Loucy (cell line): ENCODE measurements around the gene WDR43.

Source experiments
- H2AFZ ChIP-seq: fragments of 200-600 bp; sonication (generic); 2 replicates; pipeline ENCODE4 v1.6.0; 2016; ENCODE audit warnings: antibody characterized with exemption, mild to moderate bottlenecking, low read length, moderate library complexity
- H3F3A ChIP-seq: fragments of 200-600 bp; 2 replicates; pipeline ENCODE4 v1.6.0; 2016; ENCODE audit warnings: antibody characterized with exemption, low read depth, mild to moderate bottlenecking
- H3K27me3 ChIP-seq: fragments of 200-600 bp; sonication (generic); 2 replicates; pipeline ENCODE4 v1.6.1; 2014; ENCODE audit warnings: low read length, mild to moderate bottlenecking; ENCODE audit not compliant: insufficient read depth, poor library complexity, severe bottlenecking
- H3K36me3 ChIP-seq: fragments of 200-600 bp; sonication (generic); 2 replicates; pipeline ENCODE4 v1.6.1; 2016; ENCODE audit warnings: low read length; ENCODE audit not compliant: insufficient read depth
- H3K4me1 ChIP-seq: fragments of 200-600 bp; sonication (generic); 2 replicates; pipeline ENCODE4 v1.5.1; 2014; ENCODE audit warnings: low read length, mild to moderate bottlenecking; ENCODE audit not compliant: insufficient read depth, poor library complexity, severe bottlenecking
- H3K4me2 ChIP-seq: fragments of 200-600 bp; sonication (generic); 2 replicates; pipeline ENCODE4 v1.6.0; 2014; ENCODE audit warnings: antibody characterized with exemption, low read length, low read depth, mild to moderate bottlenecking; ENCODE audit not compliant: poor library complexity, severe bottlenecking
- H3K4me3 ChIP-seq: fragments of 200-600 bp; sonication (generic); 2 replicates; pipeline ENCODE4 v1.5.1; 2014; ENCODE audit warnings: low read length, mild to moderate bottlenecking, mixed read lengths; ENCODE audit not compliant: poor library complexity, severe bottlenecking
- H3K79me2 ChIP-seq: fragments of 200-600 bp; sonication (generic); 2 replicates; pipeline ENCODE4 v1.6.1; 2014; ENCODE audit warnings: low read length; ENCODE audit not compliant: insufficient read depth
- H3K9ac ChIP-seq: fragments of 200-600 bp; sonication (generic); 2 replicates; pipeline ENCODE4 v1.6.0; 2014; ENCODE audit warnings: mild to moderate bottlenecking, low read depth, low read length, moderate library complexity; ENCODE audit not compliant: poor library complexity, severe bottlenecking
- H3K9me2 ChIP-seq: fragments of 200-600 bp; sonication (generic); replicated peaks from 2 replicates; pipeline ENCODE4 v1.6.1; 2016; ENCODE audit warnings: low read depth, low read length, mixed read lengths
- H3K9me3 ChIP-seq: fragments of 200-600 bp; sonication (generic); 2 replicates; pipeline ENCODE4 v1.6.1; 2014; ENCODE audit warnings: mild to moderate bottlenecking, antibody characterized with exemption, low read length, low read depth; ENCODE audit not compliant: insufficient read depth
- H4K20me1 ChIP-seq: fragments of 200-600 bp; sonication (generic); 2 replicates; pipeline ENCODE4 v1.6.0; 2014; ENCODE audit warnings: antibody characterized with exemption, low read length, mild to moderate bottlenecking; ENCODE audit not compliant: insufficient read depth, poor library complexity, severe bottlenecking
- EZH2phosphoT487 ChIP-seq: fragments of 200-600 bp; IDR thresholded peaks from 2 replicates; pipeline ENCODE4 v1.6.1; 2018; ENCODE audit warnings: antibody characterized with exemption, mild to moderate bottlenecking, moderate library complexity, borderline replicate concordance
- TF ChIP-seq, protein P1 (sequence below): fragments of 200-600 bp; sonication (generic); conservative IDR thresholded peaks from 2 replicates; pipeline ENCODE4 v1.5.1; 2014; ENCODE audit warnings: mild to moderate bottlenecking, antibody characterized with exemption, low read length

WDR43 gene

GRCh38 chr2:28994074-28994473 lies 99.6 kb downstream of the WDR43 start:
- Histone ChIP-seq H3K4me3 (no peak overlapping the region), H3K9ac (no peak overlapping the region), H3K4me2 (no peak overlapping the region)

DNA sequence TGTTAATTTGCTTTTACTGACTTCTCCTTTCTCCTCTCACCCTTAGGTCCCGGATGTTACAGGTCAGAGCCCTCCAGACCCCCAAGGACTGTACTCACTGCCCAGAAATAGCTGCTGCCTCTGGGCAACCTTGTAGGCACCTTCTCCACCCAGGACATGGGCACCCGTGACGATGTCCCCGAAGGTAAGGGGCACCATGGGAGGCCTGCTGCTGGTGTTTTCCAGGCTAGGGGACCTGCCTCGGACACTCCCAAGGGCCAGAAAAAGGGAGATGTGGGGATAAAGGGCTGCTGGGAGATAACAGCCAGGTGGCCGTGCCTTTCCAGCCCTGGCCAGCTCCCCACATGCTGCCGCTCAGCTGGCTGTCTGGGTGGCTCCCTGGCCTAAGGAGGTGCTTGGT lies 100.2 kb downstream of the WDR43 start:
- Histone ChIP-seq H4K20me1 (no peaks in the 10 kb centered on the region), H3K27me3 (no peaks in the 10 kb centered on the region), H3K4me3 (no peak overlapping the region), H3K79me2 (no peaks in the 10 kb centered on the region), H3K36me3 (no peaks in the 10 kb centered on the region), H3F3A (no peaks in the 10 kb centered on the region), H2AFZ (no peak overlapping the region), H3K9me3 (no peaks in the 10 kb centered on the region), H3K4me1 (peaks cover under 1% of the 10 kb centered on the region), H3K4me2 (no peak overlapping the region), H3K9ac (no peak overlapping the region), H3K9me2 (no peaks in the 10 kb centered on the region)
- TF ChIP-seq, protein P1, sequence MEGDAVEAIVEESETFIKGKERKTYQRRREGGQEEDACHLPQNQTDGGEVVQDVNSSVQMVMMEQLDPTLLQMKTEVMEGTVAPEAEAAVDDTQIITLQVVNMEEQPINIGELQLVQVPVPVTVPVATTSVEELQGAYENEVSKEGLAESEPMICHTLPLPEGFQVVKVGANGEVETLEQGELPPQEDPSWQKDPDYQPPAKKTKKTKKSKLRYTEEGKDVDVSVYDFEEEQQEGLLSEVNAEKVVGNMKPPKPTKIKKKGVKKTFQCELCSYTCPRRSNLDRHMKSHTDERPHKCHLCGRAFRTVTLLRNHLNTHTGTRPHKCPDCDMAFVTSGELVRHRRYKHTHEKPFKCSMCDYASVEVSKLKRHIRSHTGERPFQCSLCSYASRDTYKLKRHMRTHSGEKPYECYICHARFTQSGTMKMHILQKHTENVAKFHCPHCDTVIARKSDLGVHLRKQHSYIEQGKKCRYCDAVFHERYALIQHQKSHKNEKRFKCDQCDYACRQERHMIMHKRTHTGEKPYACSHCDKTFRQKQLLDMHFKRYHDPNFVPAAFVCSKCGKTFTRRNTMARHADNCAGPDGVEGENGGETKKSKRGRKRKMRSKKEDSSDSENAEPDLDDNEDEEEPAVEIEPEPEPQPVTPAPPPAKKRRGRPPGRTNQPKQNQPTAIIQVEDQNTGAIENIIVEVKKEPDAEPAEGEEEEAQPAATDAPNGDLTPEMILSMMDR: no peak
- no peak for TF ChIP-seq EZH2phosphoT487

More at GRCh38 chr2:28994074-28994473, 99.6 kb downstream of the WDR43 start:
- H3K27me3 ChIP-seq: no peaks in the 10 kb centered on the region
- H3K79me2 ChIP-seq: no peaks in the 10 kb centered on the region
- no peaks in the 10 kb centered on the region for H3K9me2 ChIP-seq
- H4K20me1 ChIP-seq: no peaks in the 10 kb centered on the region
- no peaks in the 10 kb centered on the region for H3K9me3 ChIP-seq
- TF ChIP-seq, protein P1: no peak
- TF ChIP-seq EZH2phosphoT487: no peak
- H2AFZ ChIP-seq: no peak overlapping the region
- no peaks in the 10 kb centered on the region for H3K4me1 ChIP-seq
- H3K36me3 ChIP-seq: no peaks in the 10 kb centered on the region
- no peaks in the 10 kb centered on the region for H3F3A ChIP-seq

- H3F3A ChIP-seq: no peaks in the 10 kb centered on the region
- no peak overlapping the region for H3K4me2 ChIP-seq
- no peaks in the 10 kb centered on the region for H3K9me3 ChIP-seq
- H3K9ac ChIP-seq: no peak overlapping the region
- H3K9me2 ChIP-seq: no peaks in the 10 kb centered on the region
- TF ChIP-seq, protein P1: no peak
- TF ChIP-seq EZH2phosphoT487: no peak
- no peak overlapping the region for H2AFZ ChIP-seq
- H3K79me2 ChIP-seq: no peaks in the 10 kb centered on the region
- H4K20me1 ChIP-seq: no peaks in the 10 kb centered on the region
- no peaks in the 10 kb centered on the region for H3K36me3 ChIP-seq
- H3K27me3 ChIP-seq: no peaks in the 10 kb centered on the region
- H3K4me1 ChIP-seq: peaks cover 14% of the 10 kb centered on the region
- H3K4me3 ChIP-seq: no peak overlapping the region
Measured at GRCh38 chr2:28995765-28996750, 101.6 kb downstream of the WDR43 start.
